Ureter (tissue), 1 donor: ENCODE data around the gene EVI2A. TPM values are rescaled to one million over a fixed set of nuclear protein-coding genes. Genes with fewer than 3 reads are reported as not detected.

Experiments
- DNase-seq: peaks from one replicate; pipeline ENCODE4 v3.0.0-alpha.2; 2020; ENCODE audit warnings: low spot score
- total RNA-seq: library from RNA; stranded (reverse); gene quantifications from one replicate; pipeline ENCODE4 v1.2.4, GENCODE V29; 2023
- donor health status: DM: yes; HTN: yes; CAD: no.

Gene EVI2A
- total RNA-seq, 1 donor from 2014 or later, result 2.7 TPM

- DNase-seq, result no peak
These were observed 47.9 kb downstream of the EVI2A start for GRCh38 chr17:31273516-31273915.

GRCh38 chr17:31272803-31273202 lies 48.6 kb downstream of the EVI2A start:
- no peak for DNase-seq

- no peak for DNase-seq
These were observed 49.2 kb downstream of the EVI2A start for GRCh38 chr17:31272236-31272635.

- DNase-seq, result no peak
These were observed 51.8 kb downstream of the EVI2A start for GRCh38 chr17:31269578-31269983.

GRCh38 chr17:31269036-31269577 lies 52.3 kb downstream of the EVI2A start:
- DNase-seq, result no peak

Other genes with a start within 250 kb of the EVI2A start
- gene NF1, start 226.6 kb downstream of the EVI2A start, total RNA-seq, result 112 TPM
- not detected for gene OMG, start 24.4 kb downstream of the EVI2A start, total RNA-seq
- gene EVI2B, start 7.6 kb downstream of the EVI2A start, total RNA-seq, result 6.5 TPM
- 40.7 TPM for gene RAB11FIP4, start 70.1 kb upstream of the EVI2A start, total RNA-seq